NCI-H1436 (cell line): ENCODE measurements around the gene ESRRG.

Source experiments
- DNase-seq: peaks from one replicate; lab custom pipeline; 2025; lab: John Stamatoyannopoulos, UW

Gene ESRRG

DNA sequence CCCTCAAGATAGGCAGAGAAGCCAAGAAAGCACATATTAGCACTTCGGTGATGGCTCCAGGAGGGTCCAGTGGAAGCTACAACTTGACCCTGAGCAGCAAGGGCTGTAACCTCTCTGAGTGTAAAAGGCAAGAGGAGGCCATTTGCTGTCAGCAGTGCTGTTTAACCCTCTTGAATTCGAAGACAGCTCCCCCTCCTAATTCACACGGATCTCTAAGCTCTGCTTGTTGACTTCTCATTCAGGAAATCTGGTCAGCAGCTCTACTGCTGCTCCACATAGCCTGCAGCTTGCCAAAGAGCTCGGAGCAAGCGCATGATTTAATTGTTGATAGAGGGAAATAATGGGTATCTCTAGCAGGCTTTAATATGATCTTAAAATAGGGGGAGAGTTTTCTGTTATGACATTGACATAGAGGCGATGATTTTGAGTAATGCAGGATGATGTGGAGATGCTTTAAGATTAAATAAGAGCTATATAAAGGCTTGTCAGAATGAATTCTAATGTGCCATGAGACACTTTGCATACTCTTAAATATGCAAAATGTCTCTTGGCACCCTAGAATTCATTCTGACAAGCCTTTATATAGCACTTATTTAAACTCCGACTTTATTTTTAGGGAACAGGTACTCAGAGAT lies 220.6 kb downstream of the ESRRG start:
- DNase-seq: peak; percentile 39

DNA sequence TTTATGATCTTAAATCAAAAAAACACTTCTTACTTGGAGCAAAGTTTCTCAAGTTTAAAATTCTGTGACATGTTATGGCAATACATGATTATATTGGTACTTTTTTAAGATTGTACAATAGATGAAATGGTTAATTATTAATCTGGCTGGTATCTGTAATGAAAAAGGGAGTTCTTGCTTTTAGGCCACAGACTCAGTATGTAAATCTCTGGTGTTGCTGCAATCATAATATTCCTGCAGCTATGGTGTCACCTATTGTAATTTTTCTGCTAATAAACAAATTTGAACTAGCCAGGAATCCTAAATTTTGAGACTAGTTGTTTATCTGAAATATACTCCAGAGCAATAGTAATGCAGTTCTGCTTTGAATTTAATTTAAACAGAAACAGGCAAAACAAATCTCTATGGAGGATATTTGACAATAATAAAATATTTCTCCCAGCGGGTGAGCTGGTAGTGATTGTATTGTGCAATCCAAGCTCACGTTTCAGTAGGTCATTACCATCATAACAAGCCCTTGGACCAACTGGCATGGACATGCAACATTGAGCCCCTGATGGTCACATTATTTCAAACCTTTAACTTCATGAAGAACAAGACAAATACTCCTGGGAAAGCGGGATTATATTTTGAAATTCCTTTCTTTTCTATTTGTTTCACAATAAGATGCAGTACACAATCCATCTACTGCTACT lies 222.8 kb downstream of the ESRRG start:
- no peak for DNase-seq

GRCh38 chr1:216499581-216500272 lies 223.5 kb downstream of the ESRRG start:
- DNase-seq: no peak

- no peak for DNase-seq
Observed at GRCh38 chr1:216498277-216498676, 225.0 kb downstream of the ESRRG start.

DNA sequence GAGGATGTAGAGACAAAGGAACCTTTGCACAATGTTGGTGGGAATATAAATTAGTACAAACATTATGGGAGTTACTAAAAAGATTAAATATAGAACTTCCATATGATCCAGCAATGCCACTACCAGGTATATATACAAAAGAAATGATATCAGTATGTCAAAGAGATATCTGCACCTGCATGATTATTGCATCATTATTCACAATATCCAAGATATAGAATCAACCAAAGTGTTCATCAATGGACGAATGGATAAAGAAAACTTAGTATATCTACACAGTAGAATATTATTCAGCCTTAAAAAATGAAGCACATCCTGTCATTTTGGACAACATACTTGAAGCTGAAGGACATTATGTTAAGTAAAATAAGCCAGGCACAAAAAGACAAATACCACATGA lies 238.2 kb downstream of the ESRRG start:
- DNase-seq: no peak

DNA sequence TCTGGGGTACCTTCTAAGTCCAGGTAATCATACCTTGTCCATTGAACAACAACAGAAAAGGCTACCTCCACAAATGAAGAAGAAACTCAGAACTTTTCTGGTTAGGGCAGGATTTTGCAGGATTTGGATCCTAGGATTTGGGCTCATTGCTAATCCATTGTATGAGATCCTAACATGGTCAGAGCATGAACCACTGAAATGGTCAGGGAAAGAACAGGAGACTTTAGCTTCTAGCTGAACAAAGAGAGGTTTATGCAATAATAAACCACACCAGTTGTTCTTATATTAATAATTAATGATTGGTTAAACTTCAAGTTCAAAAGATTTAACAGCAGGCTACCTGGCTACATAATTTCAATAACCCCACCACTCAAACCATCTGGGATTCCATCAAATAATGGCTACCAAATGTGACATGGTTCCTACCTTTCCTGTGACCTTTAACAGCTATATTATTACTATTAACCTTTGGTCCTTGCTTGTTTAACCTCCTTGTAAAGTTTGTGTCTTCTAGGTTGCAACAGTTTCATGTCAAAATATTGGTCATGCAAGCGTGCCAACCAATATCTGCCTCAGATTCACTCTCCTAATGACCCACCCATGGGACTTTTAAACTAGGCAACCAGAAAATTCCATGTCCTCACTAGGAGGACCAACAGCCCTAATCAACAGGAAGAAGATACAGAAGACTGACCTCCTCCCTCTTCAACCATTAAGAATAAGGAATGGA lies 239.4 kb downstream of the ESRRG start:
- DNase-seq: no peak

- DNase-seq: no peak
Observed at GRCh38 chr1:216482620-216483019, 240.6 kb downstream of the ESRRG start.

DNA sequence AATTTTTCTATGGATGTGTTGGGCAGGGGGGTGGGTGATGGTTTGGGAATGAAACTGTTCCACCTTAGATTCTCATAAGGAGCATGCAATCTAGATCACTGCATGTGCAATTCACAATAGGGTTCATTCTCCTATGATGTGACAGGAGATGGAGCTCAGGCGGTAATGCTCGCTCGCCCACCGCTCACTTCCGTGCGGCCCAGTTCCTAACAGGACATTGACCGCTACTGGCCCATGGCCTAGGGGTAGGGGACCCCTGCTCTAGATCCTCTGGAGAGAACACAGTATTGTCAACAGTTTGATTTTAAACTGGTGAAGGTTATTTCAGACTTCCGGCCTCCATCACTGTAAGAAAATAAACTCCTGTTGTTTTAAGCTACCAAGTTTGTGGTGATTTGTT lies 245.0 kb downstream of the ESRRG start:
- no peak for DNase-seq

GRCh38 chr1:216476341-216476740 lies 246.9 kb downstream of the ESRRG start:
- no peak for DNase-seq

DNA sequence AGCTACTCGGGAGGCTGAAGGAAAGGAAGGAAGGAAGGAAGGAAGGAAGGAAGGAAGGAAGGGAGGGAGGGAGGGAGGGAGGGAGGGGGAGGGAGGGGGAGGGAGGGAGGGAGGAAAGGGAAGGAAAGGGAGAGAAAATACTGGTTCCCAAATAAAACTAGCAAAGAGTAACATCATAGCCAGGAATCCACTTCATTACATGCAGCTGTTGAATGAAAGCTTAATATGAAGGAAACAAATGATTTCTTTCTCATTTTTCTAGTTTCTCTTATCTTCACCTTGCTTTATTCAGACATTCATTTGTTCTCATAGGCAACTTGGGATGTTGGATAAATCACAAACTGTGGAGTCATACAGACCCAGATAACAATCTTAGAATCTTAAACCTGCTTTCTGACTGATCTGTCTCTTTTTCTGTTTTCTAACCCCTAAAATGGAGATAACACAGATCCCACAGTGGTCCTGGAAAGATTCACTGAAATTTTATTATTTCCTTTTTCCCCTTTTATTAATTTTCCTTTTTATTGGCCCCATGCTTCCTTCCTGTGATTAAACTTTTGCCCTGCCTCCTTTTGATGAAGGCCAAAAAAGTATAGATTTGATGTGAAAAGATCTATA lies 247.5 kb downstream of the ESRRG start:
- DNase-seq: no peak

DNA sequence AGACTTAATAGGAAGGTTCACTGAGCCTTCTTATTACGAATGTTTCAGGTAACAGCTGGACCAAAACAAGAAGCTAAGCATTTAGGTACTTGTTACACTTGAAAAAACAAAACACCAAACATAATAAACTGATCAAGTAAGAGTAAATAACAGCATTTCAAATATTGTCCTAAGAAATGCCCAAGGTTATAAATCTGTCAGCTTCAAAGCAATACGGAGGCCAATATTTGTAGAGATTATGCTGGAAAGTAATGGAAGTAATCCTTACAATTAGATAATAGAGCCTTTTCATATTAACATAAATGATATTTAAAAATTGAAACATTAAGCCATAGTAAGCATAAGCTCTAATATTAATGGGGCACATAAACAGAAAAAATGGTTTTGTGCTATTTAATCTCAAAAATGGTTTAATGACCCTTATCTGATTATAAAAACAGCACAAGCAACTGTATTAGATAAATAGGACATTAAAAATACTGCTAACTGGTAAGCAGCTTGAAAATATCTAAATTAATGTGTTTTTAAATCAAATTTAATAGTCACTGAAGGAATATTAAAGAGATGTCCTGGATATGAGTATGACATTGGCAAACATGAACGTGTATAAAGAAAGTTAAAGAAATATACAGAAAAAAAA lies 256.9 kb downstream of the ESRRG start:
- no peak for DNase-seq

GRCh38 chr1:216464489-216464888 lies 258.7 kb downstream of the ESRRG start:
- no peak for DNase-seq

- no peak for DNase-seq
Observed at GRCh38 chr1:216462066-216462775, 261.0 kb downstream of the ESRRG start.

GRCh38 chr1:216461466-216461865 lies 261.8 kb downstream of the ESRRG start:
- DNase-seq: no peak

DNA sequence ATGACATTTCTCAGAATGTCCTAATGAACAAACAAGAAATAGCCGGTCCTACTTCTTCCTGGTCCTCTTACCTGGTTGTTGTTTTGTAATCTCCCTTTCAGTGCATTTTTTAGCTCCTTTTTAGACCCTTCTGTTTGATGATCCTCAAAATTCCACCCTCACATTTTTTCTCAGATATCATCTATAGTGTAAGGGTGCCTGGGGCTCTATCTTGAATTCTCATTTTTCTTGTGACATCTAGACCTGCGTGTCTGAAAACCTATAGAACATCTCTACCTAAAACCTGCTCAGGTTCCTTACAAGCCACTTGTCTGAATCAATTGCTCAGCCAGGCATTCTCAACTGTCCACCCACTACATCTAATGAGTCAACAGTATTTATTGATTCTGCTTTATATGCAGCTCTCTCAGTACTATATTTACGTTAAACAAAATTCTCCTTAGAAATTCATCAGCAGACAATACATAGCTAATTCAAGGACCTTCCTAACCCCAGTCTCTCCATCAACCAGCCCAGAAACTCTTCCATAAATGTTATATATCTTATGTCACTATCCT lies 263.5 kb downstream of the ESRRG start:
- DNase-seq: no peak

GRCh38 chr1:216458812-216459211 lies 264.4 kb downstream of the ESRRG start:
- DNase-seq: no peak

- no peak for DNase-seq
Observed at GRCh38 chr1:216457356-216457755, 265.9 kb downstream of the ESRRG start.

GRCh38 chr1:216456682-216457081 lies 266.5 kb downstream of the ESRRG start:
- DNase-seq: no peak

GRCh38 chr1:216453777-216454176 lies 269.5 kb downstream of the ESRRG start:
- no peak for DNase-seq
